Tibial artery (tissue), 4 donors: ENCODE measurements around the gene PIBF1.

Source experiments
- DNase-seq, 2 donors: peaks; one replicate each; pipeline ENCODE4 v3.0.0-alpha.2; 2019
- H3K27ac ChIP-seq, 2 donors: fragments of 200-600 bp; sonication (generic) in 1 of 2; 1 replicate in 1 of 2; 2 replicates in 1 of 2; pipeline ENCODE4 v1.5.1; 2018 to 2019; ENCODE audit warnings: mild to moderate bottlenecking in 1 of 2
- H3K27me3 ChIP-seq, 2 donors: fragments of 200-600 bp; sonication (generic) in 1 of 2; one replicate each; pipeline versions ENCODE4 v1.5.1 to v1.6.0; 2016 to 2019
- H3K36me3 ChIP-seq, 3 donors: fragments of 200-600 bp; sonication (generic) in 2 of 3; one replicate each; pipeline ENCODE4 v1.5.1; 2016 to 2019; ENCODE audit warnings: mild to moderate bottlenecking in 2 of 3
- H3K4me1 ChIP-seq, 4 donors: fragments of 200-600 bp; sonication (generic) in 2 of 4; 1 replicate in 3 of 4; 2 replicates in 1 of 4; pipeline ENCODE4 v1.5.1; 2016 to 2019
- H3K4me3 ChIP-seq, 2 donors: fragments of 200-600 bp; sonication (generic) in 1 of 2; 1 replicate in 1 of 2; 2 replicates in 1 of 2; pipeline ENCODE4 v1.5.1; 2018 to 2019; ENCODE audit warnings: mild to moderate bottlenecking in 2 of 2
- H3K9me3 ChIP-seq, 3 donors: fragments of 200-600 bp; sonication (generic) in 1 of 3; one replicate each; pipeline ENCODE4 v1.5.1; 2016 to 2019
- intact Hi-C: fragments of 100-400 bp; cut with DNase I; formaldehyde crosslinking; loops from one replicate; pipeline ENCODE4 v1.15.0; 2023; ENCODE audit warnings: low total_unique reads
- TF ChIP-seq, protein P1 (sequence below), 2 experiments: fragments of 200-600 bp in 1 of 2; fragments of 450-650 bp in 1 of 2; IDR thresholded peaks; one replicate each; pipeline ENCODE4 v1.5.1; 2017 to 2019; ENCODE audit warnings: antibody characterized with exemption in 2 of 2, mild to moderate bottlenecking in 1 of 2, moderate library complexity in 1 of 2

PIBF1 gene

DNA sequence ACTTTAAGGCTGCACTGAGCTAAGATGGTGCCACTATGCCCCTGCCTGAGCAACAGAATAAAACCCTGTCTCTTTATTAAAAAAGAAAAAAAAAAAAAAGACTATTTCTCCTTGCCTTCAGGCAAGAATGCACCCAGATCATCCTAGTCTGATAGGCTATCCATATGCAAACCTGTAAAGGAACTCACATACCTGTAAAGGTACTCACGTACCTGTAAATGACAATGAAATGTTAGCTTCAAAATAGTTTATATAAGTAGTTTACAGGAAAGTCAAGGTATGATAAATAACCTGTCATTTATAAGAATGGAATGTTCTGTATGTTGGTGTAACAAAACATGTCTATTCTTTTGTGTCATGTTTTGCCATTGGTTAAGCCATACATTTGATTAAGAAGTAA is 86.3 kb downstream of the PIBF1 start:
- no peaks in the 10 kb centered on the region for H3K27me3 ChIP-seq
- no peaks in the 10 kb centered on the region for H3K9me3 ChIP-seq
- TF ChIP-seq, protein P1, sequence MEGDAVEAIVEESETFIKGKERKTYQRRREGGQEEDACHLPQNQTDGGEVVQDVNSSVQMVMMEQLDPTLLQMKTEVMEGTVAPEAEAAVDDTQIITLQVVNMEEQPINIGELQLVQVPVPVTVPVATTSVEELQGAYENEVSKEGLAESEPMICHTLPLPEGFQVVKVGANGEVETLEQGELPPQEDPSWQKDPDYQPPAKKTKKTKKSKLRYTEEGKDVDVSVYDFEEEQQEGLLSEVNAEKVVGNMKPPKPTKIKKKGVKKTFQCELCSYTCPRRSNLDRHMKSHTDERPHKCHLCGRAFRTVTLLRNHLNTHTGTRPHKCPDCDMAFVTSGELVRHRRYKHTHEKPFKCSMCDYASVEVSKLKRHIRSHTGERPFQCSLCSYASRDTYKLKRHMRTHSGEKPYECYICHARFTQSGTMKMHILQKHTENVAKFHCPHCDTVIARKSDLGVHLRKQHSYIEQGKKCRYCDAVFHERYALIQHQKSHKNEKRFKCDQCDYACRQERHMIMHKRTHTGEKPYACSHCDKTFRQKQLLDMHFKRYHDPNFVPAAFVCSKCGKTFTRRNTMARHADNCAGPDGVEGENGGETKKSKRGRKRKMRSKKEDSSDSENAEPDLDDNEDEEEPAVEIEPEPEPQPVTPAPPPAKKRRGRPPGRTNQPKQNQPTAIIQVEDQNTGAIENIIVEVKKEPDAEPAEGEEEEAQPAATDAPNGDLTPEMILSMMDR (IDR thresholded peaks at IDR 0.05) = no peak
- no peak for DNase-seq
- intact Hi-C loops = no loop called here
- H3K27ac ChIP-seq = no peak overlapping the region
- H3K4me3 ChIP-seq = no peak overlapping the region
- H3K36me3 ChIP-seq = peaks cover 0 to 5% (median 5%) of the 10 kb centered on the region in 3 donors
- peaks cover 0 to 15% (median 0%) of the 10 kb centered on the region in 4 donors for H3K4me1 ChIP-seq

DNA sequence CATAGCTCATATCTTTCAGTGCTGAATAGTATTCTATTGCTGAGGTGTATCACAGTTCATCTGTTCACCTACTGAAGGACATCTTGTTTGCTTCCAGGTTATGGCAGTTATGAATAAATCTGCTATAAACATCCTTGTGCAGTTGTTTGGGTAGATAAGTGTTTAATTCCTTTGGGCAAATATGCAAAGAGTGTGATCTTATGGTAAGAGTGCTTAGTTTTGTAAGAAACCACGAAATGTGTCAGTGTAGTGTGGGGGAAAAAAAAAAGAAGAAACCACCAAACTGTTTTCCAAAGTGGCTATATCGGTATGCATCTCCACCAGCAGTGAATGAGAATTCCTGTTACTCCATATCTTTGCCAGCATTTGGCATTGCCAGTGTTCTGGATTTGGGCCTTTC is 93.3 kb downstream of the PIBF1 start:
- Histone ChIP-seq H3K4me3 (no peak overlapping the region), H3K27me3 (no peaks in the 10 kb centered on the region), H3K4me1 (no peaks in the 10 kb centered on the region), H3K9me3 (peaks cover 0 to 8% (median 0%) of the 10 kb centered on the region in 3 donors), H3K27ac (no peak overlapping the region), H3K36me3 (peaks cover 0 to 11% (median 0%) of the 10 kb centered on the region in 3 donors)
- intact Hi-C loops = no loop called here
- TF ChIP-seq, protein P1 (IDR thresholded peaks at IDR 0.05) = no peak
- no peak for DNase-seq

DNA sequence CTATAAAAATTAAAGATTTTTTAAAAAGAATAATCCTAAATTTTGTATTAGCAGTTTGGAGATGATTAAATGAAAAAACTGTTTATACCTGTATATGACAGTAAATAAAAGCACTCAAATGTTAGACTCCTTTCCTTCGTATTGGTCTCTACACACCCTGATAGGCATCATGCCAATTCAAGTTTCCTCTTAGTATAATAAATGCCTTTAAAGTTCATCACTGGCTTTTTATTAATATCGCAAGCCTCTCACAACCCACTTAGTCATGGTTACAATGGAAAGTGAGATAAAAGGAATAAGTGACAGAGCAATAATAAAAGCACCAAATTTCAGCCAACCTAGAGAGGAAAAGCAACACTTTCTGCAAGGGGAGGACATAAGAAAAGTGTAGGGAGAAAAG is 102.2 kb downstream of the PIBF1 start:
- TF ChIP-seq, protein P1 (IDR thresholded peaks at IDR 0.05) = no peak

DNA sequence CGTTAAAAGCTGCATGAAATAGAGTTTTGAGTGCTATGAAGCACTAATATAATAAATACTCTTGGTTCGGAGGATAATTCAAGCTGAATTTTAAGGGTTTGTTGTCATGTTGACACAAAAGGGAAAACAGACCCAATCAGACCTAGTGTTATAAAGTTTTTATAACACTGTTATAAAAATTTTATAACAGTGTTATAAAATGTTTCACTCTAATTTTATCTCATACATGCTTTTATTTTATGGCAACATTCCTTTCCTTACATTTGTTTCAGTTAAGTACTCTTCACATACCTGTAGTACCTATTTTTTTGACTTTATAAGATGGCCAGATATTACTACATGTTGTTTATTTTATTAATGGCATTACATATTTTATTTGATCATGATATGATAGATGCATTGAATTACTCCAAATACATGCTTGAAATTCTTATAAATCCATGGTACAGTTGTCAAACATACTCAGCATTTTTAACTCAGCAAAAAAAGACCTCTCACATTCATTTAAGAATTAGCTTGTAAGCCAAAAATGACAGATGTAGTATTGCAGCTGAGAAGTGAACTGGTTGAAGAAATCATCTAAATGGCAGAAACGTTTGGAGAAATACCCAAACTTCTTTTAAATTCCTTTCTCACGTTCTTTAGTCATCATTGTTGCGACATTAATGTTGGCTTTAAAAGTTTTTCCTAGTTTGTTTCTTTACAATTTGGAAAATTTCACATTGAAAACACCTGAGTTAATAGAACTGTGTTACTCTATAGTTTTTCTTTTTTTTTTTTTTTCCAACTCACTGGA is 104.5 kb downstream of the PIBF1 start:
- Histone ChIP-seq H3K36me3 (no peaks in the 10 kb centered on the region), H3K27ac (no peak overlapping the region), H3K4me1 (no peaks in the 10 kb centered on the region), H3K9me3 (no peaks in the 10 kb centered on the region), H3K4me3 (no peak overlapping the region), H3K27me3 (no peaks in the 10 kb centered on the region)
- intact Hi-C loops = no loop called here
- no peak for DNase-seq
- TF ChIP-seq, protein P1 (IDR thresholded peaks at IDR 0.05) = no peak

More for the DNA sequence above, 102.2 kb downstream of the PIBF1 start:
- Histone ChIP-seq H3K27ac (no peak overlapping the region), H3K4me3 (no peak overlapping the region), H3K4me1 (no peaks in the 10 kb centered on the region), H3K27me3 (no peaks in the 10 kb centered on the region), H3K9me3 (no peaks in the 10 kb centered on the region), H3K36me3 (no peaks in the 10 kb centered on the region)
- no peak for DNase-seq
- intact Hi-C loops = no loop called here

DNA sequence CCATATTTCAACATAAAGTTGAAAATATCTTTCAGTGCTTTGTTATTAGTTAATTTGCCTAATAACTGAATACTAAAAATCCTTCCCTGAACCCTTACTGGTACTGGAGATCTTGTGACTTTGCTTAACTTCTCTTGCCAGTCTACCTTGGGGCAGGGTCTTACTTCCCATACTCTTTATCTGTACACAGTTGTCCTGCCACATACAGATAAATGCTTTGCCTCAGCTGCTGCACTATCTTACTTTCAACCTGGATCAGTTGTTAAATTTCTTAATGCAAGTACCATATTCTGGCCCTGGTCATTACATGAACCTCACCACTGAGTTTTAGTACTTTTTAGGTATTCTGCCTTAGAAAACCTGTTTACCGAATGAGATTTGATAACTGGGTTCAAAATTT is 107.6 kb downstream of the PIBF1 start:
- no peak overlapping the region for H3K4me3 ChIP-seq
- H3K27me3 ChIP-seq = no peaks in the 10 kb centered on the region
- no peaks in the 10 kb centered on the region for H3K4me1 ChIP-seq
- H3K9me3 ChIP-seq = no peaks in the 10 kb centered on the region
- TF ChIP-seq, protein P1 (IDR thresholded peaks at IDR 0.05) = no peak
- DNase-seq = no peak
- no peak overlapping the region for H3K27ac ChIP-seq
- intact Hi-C loops = no loop called here
- no peaks in the 10 kb centered on the region for H3K36me3 ChIP-seq
